Hematopoietic multipotent progenitor cell (in vitro differentiated cells): ENCODE measurements around the gene HCAR3. TPM values are rescaled to one million over a fixed set of nuclear protein-coding genes. Genes with fewer than 3 reads are reported as not detected.
"Not testable (repeated sequence)": the region's sequence is repeated elsewhere in the genome, so short reads cannot be mapped to it uniquely, and the experiment has no call there.

Source experiments
- DNase-seq, 3 donors: peaks; one replicate each; pipeline ENCODE4 v3.0.0-alpha.2; 2011 to 2015; ENCODE audit warnings: low read depth in 2 of 3, low spot score in 2 of 3
- total RNA-seq: library from RNA; depleted of rRNA; stranded (reverse); fragments of >200 nt; gene quantifications from one replicate; pipeline ENCODE4 v1.2.3, GENCODE V29; 2012

Gene HCAR3
- total RNA-seq, result under 0.01 TPM

DNA sequence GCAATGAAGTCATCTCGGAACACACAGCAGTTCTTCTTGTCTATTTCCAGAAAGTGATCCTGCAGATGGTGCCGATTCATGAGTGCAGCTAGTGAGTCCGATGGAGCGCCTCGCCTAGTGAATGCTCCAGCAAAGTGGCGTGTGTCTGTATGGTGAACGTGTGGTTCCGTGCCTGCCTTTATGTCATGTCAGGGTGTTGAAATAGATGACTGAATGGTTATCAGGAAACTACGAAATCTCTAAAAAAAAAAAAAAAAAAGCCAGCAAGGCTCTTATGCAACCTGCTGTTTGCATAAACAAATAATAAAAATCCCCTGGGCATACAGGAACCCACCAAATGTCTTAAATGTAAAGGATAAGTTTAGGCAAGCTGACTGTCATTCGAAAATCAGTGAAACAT is at the start of gene HCAR3:
Gene HCAR3 (minus strand): TSS at position 154 of the 400 bp plus-strand sequence. CDS start 74 bp downstream, at position 80.
- DNase-seq, result not testable (repeated sequence)

DNA sequence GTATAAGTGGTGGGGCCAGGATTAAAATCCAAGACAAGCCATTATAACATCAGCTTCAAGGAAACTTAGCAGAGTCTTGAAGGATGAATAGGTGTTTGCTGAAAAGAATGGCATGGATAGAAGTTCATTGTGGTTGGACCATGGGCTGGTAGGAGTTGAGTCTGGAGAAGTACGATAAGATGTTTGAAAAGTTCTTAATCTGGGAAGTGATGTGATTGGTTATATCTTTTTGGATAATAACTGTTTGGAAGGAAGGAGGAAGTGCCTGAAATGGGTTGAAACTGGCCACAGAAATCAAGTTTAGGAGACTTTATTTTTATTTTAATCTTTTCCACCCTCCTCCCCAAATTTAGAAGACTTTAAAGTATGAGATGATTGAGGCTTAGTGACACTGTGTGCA is 41.0 kb upstream of the HCAR3 start:
- no peak for DNase-seq

DNA sequence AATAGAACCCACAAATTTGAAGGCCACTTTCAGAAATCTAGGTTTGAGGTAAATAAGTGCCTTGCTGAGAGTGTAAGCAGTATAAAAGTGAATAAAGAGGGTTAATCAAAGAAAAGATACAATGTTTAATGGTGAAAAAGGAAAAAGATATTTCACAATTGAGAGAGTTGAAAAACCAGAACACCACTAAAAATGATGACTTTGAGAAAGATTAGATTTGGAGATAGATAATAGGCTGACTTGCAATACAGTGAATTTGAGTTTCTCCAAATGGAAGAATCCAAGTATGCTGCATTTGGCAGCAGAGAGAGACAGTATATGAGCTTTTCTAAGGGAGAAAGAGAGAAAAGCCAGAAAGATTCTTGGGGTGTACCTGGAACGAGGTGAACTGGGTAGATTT is 38.2 kb upstream of the HCAR3 start:
- DNase-seq, result no peak

DNA sequence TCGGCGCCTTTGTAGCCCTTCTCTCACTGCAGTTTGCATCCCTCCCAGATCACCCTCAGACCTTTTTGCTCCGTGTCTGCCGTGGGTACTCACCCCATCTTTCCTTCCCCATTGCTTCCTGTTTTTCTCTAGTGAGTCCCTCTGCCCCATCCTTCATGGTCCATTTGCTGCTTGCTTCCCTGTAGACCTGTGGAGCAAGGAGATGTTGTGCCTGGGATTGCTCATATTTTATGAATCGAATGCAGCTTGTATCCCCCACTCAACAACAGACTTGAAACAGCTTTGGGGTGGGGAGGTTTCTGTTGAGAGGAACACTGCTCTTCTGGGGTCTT is 36.7 kb upstream of the HCAR3 start:
- DNase-seq, result peak in 1 of 3 donors; percentile 36

DNA sequence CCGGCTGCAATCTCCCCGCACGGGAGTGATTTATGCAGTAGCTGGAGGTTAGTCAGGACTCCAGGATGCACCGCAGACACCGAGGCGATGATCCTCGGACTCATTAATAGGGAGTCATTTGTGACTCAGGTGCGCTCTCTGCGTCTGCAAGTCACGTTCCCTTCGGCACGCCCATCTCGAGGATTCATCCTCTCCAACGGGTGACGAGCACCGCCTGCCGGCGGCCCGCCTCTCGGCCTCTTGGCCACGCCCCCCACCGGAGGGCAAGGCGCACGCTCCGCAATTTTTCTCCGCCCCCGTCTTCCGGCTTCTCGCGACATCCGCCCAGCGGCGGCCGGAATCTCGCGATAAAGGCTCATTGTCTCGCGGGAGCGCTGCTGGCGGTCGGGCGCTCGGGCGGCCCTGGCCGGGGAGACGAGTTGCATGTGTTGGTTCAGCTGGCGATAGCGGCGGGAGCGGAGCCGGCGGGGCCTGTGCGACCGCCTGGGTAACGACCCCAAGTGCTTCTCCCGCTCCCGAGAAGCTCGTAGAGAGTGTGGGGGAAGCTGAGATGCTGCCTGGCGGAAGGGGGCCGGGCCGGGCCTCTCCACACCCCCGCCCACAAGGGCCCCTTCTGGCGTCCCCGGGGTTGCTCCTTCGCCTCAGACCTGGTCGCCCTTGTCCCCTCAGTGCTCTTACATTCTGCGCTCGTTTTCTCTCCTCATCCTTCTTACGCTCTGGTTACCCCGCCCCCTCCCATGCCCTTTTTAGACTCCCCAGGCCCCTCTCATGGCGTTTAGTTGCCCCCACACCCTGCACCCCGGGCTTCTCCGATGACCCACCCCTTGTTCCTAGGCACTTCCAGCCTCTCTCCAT is 36.1 kb upstream of the HCAR3 start, which contains the start of gene DENR:
Gene DENR (plus strand): TSS at position 361 of the 855 bp plus-strand sequence. CDS start 878 bp downstream, outside the sequence.
- DNase-seq, result peak; percentile 96 to 97 (median 97)

DNA sequence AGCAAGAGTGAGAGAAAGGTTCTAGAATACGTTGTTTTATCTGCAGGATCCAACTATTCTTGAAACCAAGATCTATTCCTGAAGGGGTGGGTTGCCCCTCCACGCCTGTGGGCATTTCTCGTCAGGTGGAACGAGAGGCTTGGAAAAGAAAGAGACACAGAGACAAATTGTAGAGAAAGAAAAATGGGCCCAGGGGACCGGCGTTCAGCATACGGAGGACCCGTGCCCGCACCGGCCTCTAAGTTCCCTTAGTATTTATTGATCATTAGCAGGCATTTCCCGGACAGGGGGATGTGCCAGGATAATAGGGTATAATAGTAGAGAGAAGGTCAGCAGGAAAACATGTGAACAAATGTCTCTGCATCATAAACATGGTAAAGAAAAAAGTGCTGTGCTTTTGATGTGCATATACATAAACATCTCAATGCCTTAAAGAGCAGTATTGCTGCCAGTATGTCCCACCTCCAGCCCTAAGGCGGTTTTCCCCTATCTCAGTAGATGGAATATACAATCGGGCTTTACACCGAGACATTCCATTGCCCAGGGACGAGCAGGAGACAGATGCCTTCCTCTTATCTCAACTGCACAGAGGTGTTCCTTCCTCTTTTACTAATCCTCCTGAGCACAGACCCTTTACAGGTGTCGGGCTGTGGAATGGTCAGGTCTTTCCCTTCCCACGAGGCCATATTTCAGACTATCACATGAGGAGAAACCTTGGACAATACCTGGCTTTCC is 34.3 kb upstream of the HCAR3 start:
- DNase-seq, result peak in 1 of 3 donors; percentile 27

DNA sequence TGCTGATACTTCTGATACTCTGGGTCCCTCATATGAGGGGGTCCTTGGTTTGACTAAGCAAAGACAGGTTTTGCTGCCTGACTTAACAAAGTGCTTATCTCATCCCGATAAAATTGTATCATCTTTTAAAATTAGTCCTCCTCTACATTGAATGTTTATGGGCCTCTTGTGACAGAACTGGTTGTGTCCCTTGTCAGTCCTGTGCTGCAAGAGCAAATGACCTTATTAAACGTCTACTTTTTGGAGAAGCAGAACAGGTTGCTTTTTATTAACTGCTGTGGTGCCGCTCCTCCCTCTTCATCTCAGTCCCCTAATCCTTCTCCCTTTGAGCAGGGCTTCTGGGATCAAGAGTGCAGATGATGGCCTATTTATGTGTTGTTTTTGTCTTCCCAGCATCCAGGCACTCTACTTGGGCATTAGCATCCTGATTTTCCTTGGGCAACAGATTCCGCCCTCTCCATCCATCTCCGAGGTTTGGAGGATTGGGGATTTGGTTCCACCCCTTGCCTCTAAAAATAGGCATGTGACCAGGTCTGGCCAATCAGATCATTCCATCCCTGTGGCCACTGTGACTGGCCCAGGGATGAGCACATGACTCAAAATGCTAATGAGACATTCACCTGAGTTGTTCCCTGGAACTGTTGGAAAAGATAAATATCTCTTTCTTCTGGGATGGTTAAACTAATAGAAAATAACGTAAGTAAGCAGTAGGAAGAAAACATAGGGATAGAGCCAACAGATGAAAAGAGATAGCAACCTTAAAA is 33.1 kb upstream of the HCAR3 start:
- DNase-seq, result no peak

DNA sequence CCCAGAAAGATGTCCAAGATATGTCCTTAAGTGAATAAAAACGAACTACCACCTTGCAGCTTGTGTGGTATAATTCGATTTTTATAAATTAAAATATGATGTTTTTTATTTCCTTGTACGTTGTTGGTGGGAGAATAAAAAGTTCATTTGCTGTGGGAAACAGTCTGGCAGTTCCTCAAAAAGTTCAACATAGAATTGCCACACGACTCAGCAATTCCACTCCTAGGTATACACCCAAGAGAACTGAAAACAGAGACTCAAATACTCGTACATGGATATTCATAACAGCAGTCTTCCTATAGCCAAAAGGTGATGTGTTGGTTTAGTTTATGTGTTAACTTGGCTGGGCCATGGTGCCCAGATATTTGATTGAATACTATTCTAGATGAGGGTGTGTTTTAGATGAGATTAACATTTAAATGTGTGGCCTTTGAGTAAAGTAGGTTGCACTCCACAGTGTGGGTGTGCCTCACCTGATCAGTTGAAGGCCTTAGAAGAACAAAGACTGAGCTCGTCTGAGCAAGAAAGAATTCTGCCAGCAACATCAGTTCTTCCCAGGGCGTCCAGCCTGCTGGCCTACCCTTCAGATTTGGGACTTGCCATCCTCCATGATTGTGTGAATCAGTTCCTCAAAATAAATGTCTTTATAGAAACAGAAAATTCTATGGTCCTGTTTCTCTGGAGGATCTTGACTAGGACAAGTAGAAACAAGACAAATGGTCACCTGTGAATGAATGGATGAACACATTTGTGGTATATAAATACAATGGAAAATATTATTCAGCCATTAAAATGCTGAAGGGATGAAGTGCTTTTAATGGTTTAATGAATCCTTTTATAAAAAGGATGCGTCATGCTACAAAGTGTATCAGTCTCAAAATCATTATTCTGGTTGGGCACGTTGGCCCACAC is 30.9 kb upstream of the HCAR3 start:
- DNase-seq, result no peak

DNA sequence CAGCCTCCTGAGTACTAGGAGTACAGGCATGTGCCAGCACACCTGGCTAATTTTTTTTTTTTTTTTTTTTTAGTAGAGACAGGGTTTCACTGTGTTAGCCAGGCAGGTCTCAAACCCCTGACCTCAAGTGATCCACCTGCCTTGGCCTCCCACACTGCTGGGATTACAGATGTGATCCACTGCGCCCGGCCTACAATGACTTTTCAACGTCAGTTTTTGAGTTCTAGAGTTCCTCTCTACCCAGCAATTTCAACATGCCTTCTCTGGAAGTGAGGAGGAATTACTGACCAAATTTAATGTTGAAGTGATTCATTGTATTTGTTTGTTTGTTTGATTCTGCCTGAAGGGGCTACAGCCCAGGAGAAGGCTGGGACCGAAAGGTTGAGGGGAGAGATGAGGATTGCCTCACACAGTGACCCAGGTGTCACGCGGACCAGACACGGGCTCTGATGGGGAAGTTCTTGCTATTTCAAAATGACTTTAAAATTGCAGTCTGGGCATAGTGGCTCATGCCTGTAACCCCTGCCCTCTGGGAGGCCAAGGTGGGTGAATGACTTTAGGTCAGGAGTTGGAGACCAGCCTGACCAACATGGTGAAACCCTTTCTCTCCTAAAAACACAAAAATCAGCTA is 27.4 kb upstream of the HCAR3 start:
- DNase-seq, result no peak

DNA sequence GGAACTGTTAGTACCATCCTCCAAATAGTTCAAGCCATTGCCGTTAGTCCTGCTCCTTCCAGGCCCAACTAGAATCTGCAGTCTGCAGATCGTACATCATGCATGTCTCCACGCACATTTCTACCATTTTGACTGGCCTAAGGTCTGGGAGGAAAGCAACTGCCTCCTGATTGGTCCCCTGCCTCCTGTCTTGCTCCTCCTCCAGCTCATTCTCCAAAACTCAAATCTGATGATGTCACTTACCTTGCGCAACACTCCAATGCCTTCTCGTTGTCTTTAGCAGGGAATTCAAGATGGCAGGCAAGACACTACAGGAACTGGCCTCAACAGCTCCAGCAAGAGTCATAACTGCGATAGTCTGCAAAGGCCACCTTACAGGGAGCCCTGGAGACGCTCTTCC is 23.7 kb upstream of the HCAR3 start:
- no peak for DNase-seq

DNA sequence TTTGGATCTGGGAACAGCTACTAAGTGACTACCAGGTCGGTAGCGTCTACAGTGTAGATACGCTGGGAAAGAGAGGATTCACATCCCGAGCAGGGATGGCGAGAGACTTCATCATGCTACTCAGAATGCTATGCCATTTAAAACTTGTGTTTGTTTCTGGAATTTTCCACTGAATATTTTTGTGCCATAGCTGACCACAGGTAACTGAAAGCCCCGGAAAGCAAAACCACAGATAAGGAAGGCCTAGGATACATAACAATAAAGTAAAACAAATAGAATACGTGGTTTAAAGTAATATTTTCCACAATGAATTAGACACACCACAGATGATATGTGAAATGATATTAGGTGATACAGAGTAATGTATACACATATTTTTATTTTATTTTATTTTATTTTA is 22.0 kb upstream of the HCAR3 start:
- peak in 1 of 3 donors; percentile 53 for DNase-seq

DNA sequence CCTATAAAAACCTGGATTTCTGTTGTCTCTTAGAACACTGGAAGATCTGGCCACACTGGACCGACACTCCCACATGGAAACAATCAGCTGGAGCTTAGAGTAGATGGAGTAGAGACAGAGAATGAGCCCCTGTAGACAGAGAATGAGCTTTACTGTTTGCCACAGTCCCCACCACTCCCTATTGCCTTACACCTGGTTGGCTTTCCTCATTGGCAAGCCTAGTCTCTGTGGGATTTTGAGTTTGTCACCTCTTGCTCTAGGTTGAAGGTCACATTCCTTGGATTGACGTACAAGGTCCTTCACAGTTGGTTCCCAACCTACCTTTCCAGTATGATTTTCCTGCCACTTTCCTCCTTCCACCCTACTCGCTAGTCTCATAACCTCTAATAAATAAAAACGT is 16.0 kb upstream of the HCAR3 start:
- DNase-seq, result no peak

DNA sequence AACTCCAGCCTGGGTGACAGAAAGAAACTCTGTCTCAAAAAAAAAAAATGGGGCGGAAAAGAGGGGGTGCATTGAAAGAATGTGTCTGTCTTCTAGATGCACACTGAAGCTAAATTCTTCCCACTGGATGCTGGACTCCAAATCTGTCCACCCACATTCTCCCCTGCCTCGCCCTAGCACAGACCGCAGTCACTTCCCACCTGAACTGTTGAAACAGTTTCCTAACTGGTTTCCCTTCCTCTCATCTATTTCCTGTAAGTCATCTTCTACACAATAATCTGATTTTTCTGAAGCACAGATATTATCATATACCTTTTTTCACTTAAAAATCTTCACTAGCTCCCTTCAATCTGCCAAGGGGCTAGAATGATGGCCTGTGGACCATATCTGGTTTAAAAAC is 15.6 kb upstream of the HCAR3 start:
- DNase-seq, result no peak

DNA sequence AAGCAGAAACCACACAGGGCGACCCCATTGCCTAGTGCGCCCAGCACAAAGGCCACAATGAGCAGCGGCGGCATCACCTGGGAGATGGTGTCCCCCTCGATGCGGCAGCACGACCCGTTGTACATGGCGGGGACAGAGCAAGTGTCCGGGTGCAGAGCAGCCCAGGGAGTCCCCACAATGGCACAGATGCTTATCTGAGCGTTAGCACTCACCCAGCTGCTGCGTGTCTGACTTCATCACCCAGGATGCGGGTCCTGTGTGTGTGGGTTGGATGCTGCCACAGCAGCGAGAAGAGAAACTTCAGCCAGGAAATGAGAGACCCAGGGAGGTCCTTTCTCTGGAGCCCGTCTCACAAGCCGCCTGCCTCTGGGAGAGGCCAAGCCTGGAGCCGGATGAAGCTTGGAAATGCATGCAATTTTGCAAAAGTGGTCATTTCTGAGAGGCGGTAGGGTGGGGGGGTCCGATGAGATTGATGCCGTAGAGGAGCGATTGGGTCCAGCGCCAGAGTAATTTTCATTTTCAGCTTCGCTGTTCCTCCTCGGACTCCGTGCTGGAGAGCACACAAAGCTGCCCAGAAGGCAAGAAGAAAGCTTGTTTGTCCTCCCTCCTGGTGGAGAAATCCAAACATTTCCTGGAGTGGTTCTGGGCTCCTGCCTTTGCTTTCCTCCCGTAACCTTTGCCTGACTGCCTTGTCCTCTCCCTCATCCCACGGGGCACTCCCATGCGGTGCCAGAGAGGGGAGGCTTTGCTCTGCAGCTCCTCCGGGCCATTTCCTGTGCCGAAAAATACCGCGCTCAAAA is 13.8 kb upstream of the HCAR3 start, which contains the start of gene HCAR1:
Gene HCAR1 (minus strand): TSS at position 630 of the 800 bp plus-strand sequence. CDS start 505 bp downstream, at position 125.
- DNase-seq, result no peak

DNA sequence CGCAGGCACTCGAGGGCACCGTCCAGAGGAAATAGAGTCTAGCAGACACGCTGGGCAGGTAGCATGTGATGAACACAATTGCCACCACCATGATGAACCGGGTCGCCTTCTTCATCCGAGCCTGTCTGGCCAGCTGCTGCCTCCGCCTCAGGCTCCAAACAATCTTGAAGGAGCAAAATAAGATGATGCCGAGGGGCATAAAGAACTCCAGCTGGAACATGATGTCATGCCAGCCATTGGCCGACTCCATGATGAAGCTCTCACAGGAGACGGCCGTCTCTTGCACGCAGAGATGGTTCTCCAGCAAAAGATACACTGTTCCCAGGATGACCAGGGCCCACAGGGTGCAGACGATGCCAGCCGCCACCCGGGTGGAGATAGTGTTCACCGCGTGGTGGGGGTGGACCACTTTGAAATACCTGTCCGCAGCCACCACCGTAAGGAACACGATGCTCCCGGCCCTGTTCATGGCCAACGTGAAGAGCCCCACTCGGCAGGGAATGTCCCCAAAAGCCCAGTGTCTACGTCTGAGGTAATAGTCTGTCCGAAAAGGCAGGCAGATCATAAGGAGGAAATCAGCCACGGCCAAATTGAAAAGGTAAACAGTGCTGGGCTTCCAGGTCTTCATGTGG is 13.1 kb upstream of the HCAR3 start:
- DNase-seq, result no peak

DNA sequence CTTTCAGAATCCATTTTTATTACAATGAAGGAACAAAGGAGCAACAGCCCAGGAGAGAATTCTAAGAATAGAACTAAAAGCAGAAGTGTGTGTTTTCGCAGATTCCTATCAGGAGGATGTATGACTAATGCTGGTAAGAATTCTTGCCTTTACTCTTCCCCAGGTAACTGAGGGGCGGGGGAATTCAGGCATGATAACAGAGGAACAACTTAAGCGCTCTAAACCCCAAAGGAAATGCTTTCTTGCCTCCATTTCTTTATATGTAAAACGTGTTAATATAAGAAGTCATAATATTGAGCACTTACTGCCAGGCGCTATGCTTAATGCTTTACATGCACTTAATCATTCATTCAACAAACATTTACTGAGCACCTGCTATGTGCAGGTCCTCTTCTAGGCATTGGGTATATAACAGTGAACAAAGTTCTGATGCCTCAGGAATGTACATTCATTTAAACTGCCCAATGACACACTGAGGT is 9.5 kb upstream of the HCAR3 start:
- DNase-seq, result peak in 2 of 3 donors; percentile 87 to 90

DNA sequence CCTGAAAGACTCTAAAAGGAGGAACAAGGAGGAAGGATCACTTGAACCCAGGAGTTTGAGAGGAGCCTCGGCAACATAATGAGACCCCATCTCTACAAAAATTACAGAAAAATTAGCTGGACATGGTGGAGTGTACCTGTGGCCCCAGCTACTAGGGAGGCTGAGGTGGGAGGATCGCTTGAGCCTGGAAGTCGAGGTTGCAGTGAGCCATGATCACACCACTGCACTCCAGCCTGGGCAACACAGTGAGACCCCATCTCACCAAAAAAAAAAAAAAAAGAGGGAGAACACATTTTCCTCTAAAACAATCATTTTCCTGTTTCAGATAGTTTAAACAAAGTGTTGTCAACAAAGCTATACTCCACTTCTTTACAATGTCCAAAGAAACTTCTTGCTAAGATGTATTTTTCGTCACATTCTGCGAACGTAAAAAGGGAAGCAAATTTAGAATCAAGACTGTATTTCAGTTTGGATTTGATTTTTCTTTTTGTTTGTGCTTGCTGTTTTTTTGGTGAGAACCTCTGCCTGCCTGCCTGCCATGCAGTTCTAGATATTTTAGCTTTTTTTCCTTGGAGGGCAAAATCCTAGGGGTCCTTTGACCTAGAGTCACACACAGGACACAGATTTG is 9.0 kb upstream of the HCAR3 start:
- no peak for DNase-seq
